K562 (cell line): ENCODE data around the gene NMNAT1. TPM values are rescaled to one million over a fixed set of nuclear protein-coding genes. Genes with fewer than 3 reads are reported as not detected.
A peak's percentile ranks its signal among the peaks of the same experiment; 100 is the strongest.

ENCODE experiments used
- ATAC-seq: fragments of 200-7000 bp; cut with Tn5 transposase; 3 replicates; pipeline ENCODE4 v1.9.1; 2020; ENCODE audit warnings: moderate library complexity
- BruUV-seq: library from RNA; stranded (reverse); fragments of 400-500 nt; replicated peaks from 2 replicates; lab custom pipeline; 2021; lab: Mats Ljungman, UMichigan
- CTCF ChIA-PET: fragments of 300-600 bp; formaldehyde crosslinking; extraction: SDS; loops from one replicate; lab custom pipeline; 2021; ENCODE audit warnings: low intra/inter-chr PET ratio; lab: Yijun Ruan, JAX
- POLR2A ChIA-PET: fragments of 300-600, 350-650 bp; sonication (Branson Sonifier 250); formaldehyde crosslinking; extraction: SDS; loops from one replicate; lab custom pipeline; 2021; ENCODE audit warnings: antibody characterized with exemption, inconsistent platforms; lab: Yijun Ruan, JAX
- DNase-seq, 4 experiments: peaks; one replicate each; pipeline versions ENCODE4 v3.0.0 to v3.0.0-alpha.2; 2011 to 2018; ENCODE audit warnings: low spot score in 3 of 4, mixed read lengths in 3 of 4; ENCODE audit errors: extremely low read depth in 1 of 4
- FAIRE-seq: peaks from 2 replicates; lab custom pipeline; 2011; peaks lifted over from hg19 to GRCh38; lab: Jason Lieb, UNC
- H2AFZ ChIP-seq: 2 replicates; pipeline ENCODE4 v1.6.0; 2011; ENCODE audit warnings: low read depth, low read length, control low read depth, inconsistent platforms
- H3K27ac ChIP-seq: fragments of 200-600 bp; 3 replicates; pipeline ENCODE4 v1.8.0; 2011; ENCODE audit warnings: low read depth, mild to moderate bottlenecking, control low read depth, inconsistent platforms, low read length, moderate library complexity, mixed read lengths; ENCODE audit errors: extremely low read depth
- H3K27me3 ChIP-seq, 2 experiments: fragments of 300-600 bp in 1 of 2; 2 replicates in 1 of 2; 3 replicates in 1 of 2; pipeline versions ENCODE4 v1.6.0 to v1.8.0; 2011; ENCODE audit warnings: inconsistent platforms in 2 of 2, low read length in 2 of 2, mild to moderate bottlenecking in 1 of 2, mixed read lengths in 1 of 2, moderate library complexity in 1 of 2; ENCODE audit not compliant: control insufficient read depth in 2 of 2, insufficient read depth in 2 of 2
- H3K36me3 ChIP-seq: fragments of 300-600 bp; 3 replicates; pipeline ENCODE4 v1.8.0; 2011; ENCODE audit warnings: mild to moderate bottlenecking, low read length, inconsistent platforms; ENCODE audit not compliant: control insufficient read depth, insufficient read depth
- H3K4me1 ChIP-seq, 2 experiments: fragments of 200-600 bp in 1 of 2; replicated peaks in 1 of 2; 2 replicates in 1 of 2; 3 replicates in 1 of 2; pipeline versions ENCODE4 v1.5.1 to v1.8.0; 2011; ENCODE audit warnings: inconsistent platforms in 2 of 2, low read length in 2 of 2, mild to moderate bottlenecking in 1 of 2, mixed read lengths in 1 of 2, moderate library complexity in 1 of 2; ENCODE audit not compliant: control insufficient read depth in 2 of 2, insufficient read depth in 2 of 2
- H3K4me2 ChIP-seq: 2 replicates; pipeline ENCODE4 v1.6.1; 2011; ENCODE audit warnings: low read length, control low read depth, inconsistent platforms, mixed read lengths; ENCODE audit not compliant: insufficient read depth
- H3K4me3 ChIP-seq: fragments of 200-600 bp; sonication (generic), shearing (Covaris generic); 2 replicates; pipeline ENCODE4 v1.5.1; 2016; ENCODE audit warnings: control low read depth, inconsistent platforms
- H3K79me2 ChIP-seq: fragments of 200-600 bp; 3 replicates; pipeline ENCODE4 v1.8.0; 2011; ENCODE audit warnings: low read length, inconsistent platforms; ENCODE audit not compliant: control insufficient read depth, insufficient read depth
- H3K9ac ChIP-seq, 2 experiments: 2 replicates each; pipeline versions ENCODE4 v1.6.0 to v1.6.1; 2011; ENCODE audit warnings: low read depth in 2 of 2, low read length in 2 of 2, control low read depth in 1 of 2, inconsistent platforms in 1 of 2, mild to moderate bottlenecking in 1 of 2, mixed read lengths in 1 of 2; ENCODE audit not compliant: insufficient read depth in 1 of 2
- H3K9me1 ChIP-seq: one replicate; pipeline ENCODE4 v1.6.0; 2011; ENCODE audit warnings: inconsistent platforms, mild to moderate bottlenecking, low read length, moderate library complexity; ENCODE audit not compliant: control insufficient read depth, insufficient read depth
- H3K9me3 ChIP-seq: replicated peaks from 2 replicates; pipeline ENCODE4 v1.5.1; 2011; ENCODE audit warnings: low read depth, low read length, inconsistent platforms; ENCODE audit not compliant: control insufficient read depth, insufficient read depth
- H4K20me1 ChIP-seq: replicated peaks from 2 replicates; pipeline ENCODE4 v1.6.1; 2011; ENCODE audit warnings: low read length, inconsistent platforms, mixed read lengths; ENCODE audit not compliant: control insufficient read depth, insufficient read depth
- ATF2 ChIP-seq: sonication (generic); formaldehyde crosslinking; IDR thresholded peaks from 2 replicates; pipeline ENCODE4 v1.8.1; 2022; ENCODE audit warnings: missing genetic modification reagents
- EZH2 ChIP-seq: IDR thresholded peaks from 2 replicates; pipeline ENCODE4 v1.6.1; 2012; ENCODE audit warnings: low read depth, mild to moderate bottlenecking, inconsistent platforms, low read length, borderline replicate concordance
- NFIC ChIP-seq: fragments of 450-650 bp; IDR thresholded peaks from 2 replicates; pipeline ENCODE4 v1.6.1; 2017; ENCODE audit warnings: mild to moderate bottlenecking, inconsistent platforms
- NFIX ChIP-seq: fragments of 250-450 bp; sonication (Bioruptor Pico); IDR thresholded peaks from 2 replicates; pipeline ENCODE4 v1.4.0; 2020; ENCODE audit warnings: low read depth, mild to moderate bottlenecking, moderate library complexity
- NR2F6 ChIP-seq: fragments of 450-650 bp; formaldehyde crosslinking; IDR thresholded peaks from 2 replicates; pipeline ENCODE4 v1.4.0; 2020; ENCODE audit warnings: mild to moderate bottlenecking
- REST ChIP-seq, 2 experiments: fragments of 450-650 bp; formaldehyde crosslinking in 1 of 2; IDR thresholded peaks; 2 replicates each; pipeline versions ENCODE4 v1.4.0 to v1.6.1; 2014 to 2020; ENCODE audit warnings: mild to moderate bottlenecking in 2 of 2, borderline replicate concordance in 1 of 2, low read depth in 1 of 2
- ZNF280A ChIP-seq: fragments of 450-650 bp; IDR thresholded peaks from 2 replicates; pipeline ENCODE4 v1.6.1; 2018; ENCODE audit warnings: mild to moderate bottlenecking, low read depth; ENCODE audit not compliant: partially characterized antibody
- ZNF3 ChIP-seq: fragments of 250-450 bp; sonication (Bioruptor Pico); IDR thresholded peaks from 2 replicates; pipeline ENCODE4 v1.5.0; 2021; ENCODE audit warnings: mild to moderate bottlenecking, moderate library complexity
- ZNF707 ChIP-seq: fragments of 250-450 bp; sonication (Bioruptor Pico); conservative IDR thresholded peaks from 2 replicates; pipeline ENCODE4 v1.8.0; 2022; ENCODE audit warnings: inconsistent platforms, mild to moderate bottlenecking, moderate library complexity
- WGBS: fragments of 100-300 bp; shearing (Covaris generic); methylation state at CpG from one replicate; pipeline ENCODE4 v1.1.6; 2016; ENCODE audit warnings: low coverage, mixed read lengths; ENCODE audit not compliant: insufficient coverage; ENCODE audit errors: missing lambda C conversion rate; 5-methylcytosine and 5-hydroxymethylcytosine counted together
- in situ Hi-C: fragments of 300-500 bp; cut with MboI; formaldehyde crosslinking; loops from 4 replicates; pipeline ENCODE4 v1.15.0; 2018; ENCODE audit warnings: inconsistent platforms, mixed read lengths
- intact Hi-C: fragments of 100-400 bp; cut with micrococcal nuclease; formaldehyde crosslinking; loops from 2 replicates; pipeline ENCODE4 v1.14.2; 2022
- polyA plus RNA-seq, 8 experiments: library from polyadenylated mRNA; depleted of rRNA in 4 of 8; stranded (reverse) in 5 of 8; unstranded in 3 of 8; fragments of >200 nt; fragmentation: Nextera tagmentation in 2 of 8; fragmentation: Illumina TruSeq in 1 of 8; extraction: Ambion mirVana in 2 of 8; extraction: Trizol in 1 of 8; gene quantifications; 2 replicates each; pipeline versions ENCODE4 v1.2.1 to v1.2.3, GENCODE V29; 2011 to 2014; ENCODE audit warnings: inconsistent platforms in 1 of 8, missing spikeins in 1 of 8
- total RNA-seq, 7 experiments: library from RNA; depleted of rRNA in 6 of 7; stranded (reverse); fragments of >200 nt in 6 of 7; fragmentation: Illumina TruSeq in 2 of 7; extraction: Trizol in 2 of 7; gene quantifications; 2 replicates each; pipeline versions ENCODE4 v1.2.1 to v1.2.3, GENCODE V29; 2011 to 2021; ENCODE audit warnings: low replicate concordance in 1 of 7

Gene NMNAT1
- total and polyA plus RNA-seq, 9 of the 15 experiments (the other 6 are each of a cell fraction or from before 2014, with no cell fraction given) = 5.1 to 14.6 (median 12.1) TPM

DNA sequence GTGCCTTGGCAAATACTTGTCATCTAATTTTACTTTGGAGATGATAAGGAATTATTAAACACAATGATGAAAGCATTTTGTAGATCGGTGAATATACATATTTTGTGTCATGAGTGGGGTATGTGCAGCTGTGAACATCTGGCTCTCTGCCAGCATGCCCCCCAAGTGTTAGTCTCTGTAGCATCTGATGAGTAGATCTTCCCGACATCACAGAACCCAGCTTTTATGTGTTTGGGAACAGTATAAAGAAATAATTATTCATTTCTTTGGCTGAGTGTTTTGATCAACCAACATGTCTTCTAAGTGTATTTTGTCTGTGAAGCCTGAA is 28.7 kb upstream of the NMNAT1 start:
- no peaks in the 10 kb centered on the region for H3K36me3 ChIP-seq
- H2AFZ ChIP-seq = peak overlapping the region; percentile 49
- ChIA-PET POLR2A (interaction anchor here (0.8 to 1.7 kb wide), 5 partner anchors 10 to 42 kb away, joined by 3 to 5 read pairs (median 4); no protein-coding TSS in a partner anchor), CTCF (interaction anchor here (0.6 to 1.6 kb wide), 3 partner anchors 40 to 288 kb away, joined by 3 to 7 read pairs (median 6); no protein-coding TSS in a partner anchor)
- no peaks in the 10 kb centered on the region for H3K9me1 ChIP-seq
- no TSS peak for BruUV-seq
- H3K27me3 ChIP-seq = no peaks in the 10 kb centered on the region
- DNase-seq (no peak), ATAC-seq (no peak), FAIRE-seq (peak; percentile 72)
- TF ChIP-seq ATF2 (no peak), ZNF280A (no peak), NFIC (peak; percentile 91), NFIX (CRISPR knock-in tag) (peak; percentile 35; the same call in 1 of the 2 replicates), EZH2 (no peak), NR2F6 (CRISPR knock-in tag) (no peak), ZNF707 (peak; percentile 61; the same call in 1 of the 2 replicates), REST (IDR thresholded peaks at IDR 0.05; ENCODE audit: borderline replicate concordance) (0 out of 2 replicates have a peak, but pooled peaks have one; percentile 58), REST (CRISPR knock-in tag; IDR thresholded peaks at IDR 0.05; ENCODE audit: low read depth) (no peak), ZNF3 (no peak)
- 46% methylated on average over 2 of the region's 2 CpGs for WGBS
- H3K4me1 ChIP-seq = peaks cover 15 to 22% of the 10 kb centered on the region in 2 experiments
- no peaks in the 10 kb centered on the region for H4K20me1 ChIP-seq
- peaks cover 2% of the 10 kb centered on the region for H3K79me2 ChIP-seq
- no peak overlapping the region for H3K4me2 ChIP-seq
- intact Hi-C loops (loop anchor here (1.0 kb wide), 1 partner anchor 39 kb away; no protein-coding TSS in a partner anchor), in situ Hi-C loops (no loop called here)
- no peak overlapping the region for H3K9ac ChIP-seq
- H3K9me3 ChIP-seq = no peaks in the 10 kb centered on the region
- no peak overlapping the region for H3K4me3 ChIP-seq
- no peak overlapping the region for H3K27ac ChIP-seq
